Stimulated activated CD4-positive, alpha-beta T cell treated with anti-CD3 and anti-CD28 coated beads, Interleukin-12 subunit alpha, Interleukin-12 subunit beta, amount 100 ng/mL, for 48 hours (primary cell): ENCODE data around the gene BLTP3B.

ENCODE experiments used
- DNase-seq, 3 donors: peaks; one replicate each; pipeline ENCODE4 v3.0.0-alpha.2; 2020; ENCODE audit warnings: low read depth in 2 of 3, low spot score in 1 of 3

The BLTP3B gene

GRCh38 chr12:100164153-100164704, 21.6 kb upstream of the BLTP3B start:
- no peak for DNase-seq

GRCh38 chr12:100163416-100164152, 20.9 kb upstream of the BLTP3B start:
- peak; percentile 25 to 58 (median 53) for DNase-seq

GRCh38 chr12:100159391-100160104, 16.9 kb upstream of the BLTP3B start:
- DNase-seq: no peak

GRCh38 chr12:100158535-100158934, 15.9 kb upstream of the BLTP3B start:
- no peak for DNase-seq

- DNase-seq: no peak
These were observed 14.8 kb upstream of the BLTP3B start for GRCh38 chr12:100157427-100157821.

- no peak for DNase-seq
These were observed 14.2 kb upstream of the BLTP3B start for GRCh38 chr12:100156731-100157426.

GRCh38 chr12:100154474-100155247, 12.0 kb upstream of the BLTP3B start:
- DNase-seq: peak; percentile 55 to 79 (median 70)

- no peak for DNase-seq
These were observed 10.5 kb upstream of the BLTP3B start for GRCh38 chr12:100153131-100153530.

- no peak for DNase-seq
These were observed 9.1 kb upstream of the BLTP3B start for GRCh38 chr12:100151769-100152168.

- DNase-seq: no peak
These were observed 3.6 kb upstream of the BLTP3B start for GRCh38 chr12:100146252-100146651.

- DNase-seq: no peak
These were observed 3.0 kb upstream of the BLTP3B start for GRCh38 chr12:100145643-100146042.

GRCh38 chr12:100141998-100142850, 450 bp downstream of the BLTP3B start:
- DNase-seq: peak in 2 of 3 donors; percentile 11 to 28

GRCh38 chr12:100141666-100141997, 1.0 kb downstream of the BLTP3B start:
- DNase-seq: peak in 1 of 3 donors; percentile 66

- no peak for DNase-seq
These were observed 3.9 kb downstream of the BLTP3B start for GRCh38 chr12:100138803-100139098.

- no peak for DNase-seq
These were observed 4.4 kb downstream of the BLTP3B start for GRCh38 chr12:100138048-100138802.

- no peak for DNase-seq
These were observed 9.5 kb downstream of the BLTP3B start for GRCh38 chr12:100133200-100133599.

- no peak for DNase-seq
These were observed 14.2 kb downstream of the BLTP3B start for GRCh38 chr12:100128512-100128908.

GRCh38 chr12:100127766-100128511, 14.7 kb downstream of the BLTP3B start:
- DNase-seq: no peak
